ENCODE measurements around the gene SEMA4F. TPM values are rescaled to one million over a fixed set of nuclear protein-coding genes. Genes with fewer than 3 reads are reported as not detected.
"Not testable (repeated sequence)": the region's sequence is repeated elsewhere in the genome, so short reads cannot be mapped to it uniquely, and the experiment has no call there.

Gene SEMA4F, protein sequence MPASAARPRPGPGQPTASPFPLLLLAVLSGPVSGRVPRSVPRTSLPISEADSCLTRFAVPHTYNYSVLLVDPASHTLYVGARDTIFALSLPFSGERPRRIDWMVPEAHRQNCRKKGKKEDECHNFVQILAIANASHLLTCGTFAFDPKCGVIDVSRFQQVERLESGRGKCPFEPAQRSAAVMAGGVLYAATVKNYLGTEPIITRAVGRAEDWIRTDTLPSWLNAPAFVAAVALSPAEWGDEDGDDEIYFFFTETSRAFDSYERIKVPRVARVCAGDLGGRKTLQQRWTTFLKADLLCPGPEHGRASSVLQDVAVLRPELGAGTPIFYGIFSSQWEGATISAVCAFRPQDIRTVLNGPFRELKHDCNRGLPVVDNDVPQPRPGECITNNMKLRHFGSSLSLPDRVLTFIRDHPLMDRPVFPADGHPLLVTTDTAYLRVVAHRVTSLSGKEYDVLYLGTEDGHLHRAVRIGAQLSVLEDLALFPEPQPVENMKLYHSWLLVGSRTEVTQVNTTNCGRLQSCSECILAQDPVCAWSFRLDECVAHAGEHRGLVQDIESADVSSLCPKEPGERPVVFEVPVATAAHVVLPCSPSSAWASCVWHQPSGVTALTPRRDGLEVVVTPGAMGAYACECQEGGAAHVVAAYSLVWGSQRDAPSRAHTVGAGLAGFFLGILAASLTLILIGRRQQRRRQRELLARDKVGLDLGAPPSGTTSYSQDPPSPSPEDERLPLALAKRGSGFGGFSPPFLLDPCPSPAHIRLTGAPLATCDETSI
- 1 to 10 TPM; 3.5 to 3.8 TPM for total RNA-seq
- long read RNA-seq, partial matches to known transcripts, result 1 of 5 reads
- long read RNA-seq, other reads (novel, unspliced or antisense), result 3 of 5 reads

DNA sequence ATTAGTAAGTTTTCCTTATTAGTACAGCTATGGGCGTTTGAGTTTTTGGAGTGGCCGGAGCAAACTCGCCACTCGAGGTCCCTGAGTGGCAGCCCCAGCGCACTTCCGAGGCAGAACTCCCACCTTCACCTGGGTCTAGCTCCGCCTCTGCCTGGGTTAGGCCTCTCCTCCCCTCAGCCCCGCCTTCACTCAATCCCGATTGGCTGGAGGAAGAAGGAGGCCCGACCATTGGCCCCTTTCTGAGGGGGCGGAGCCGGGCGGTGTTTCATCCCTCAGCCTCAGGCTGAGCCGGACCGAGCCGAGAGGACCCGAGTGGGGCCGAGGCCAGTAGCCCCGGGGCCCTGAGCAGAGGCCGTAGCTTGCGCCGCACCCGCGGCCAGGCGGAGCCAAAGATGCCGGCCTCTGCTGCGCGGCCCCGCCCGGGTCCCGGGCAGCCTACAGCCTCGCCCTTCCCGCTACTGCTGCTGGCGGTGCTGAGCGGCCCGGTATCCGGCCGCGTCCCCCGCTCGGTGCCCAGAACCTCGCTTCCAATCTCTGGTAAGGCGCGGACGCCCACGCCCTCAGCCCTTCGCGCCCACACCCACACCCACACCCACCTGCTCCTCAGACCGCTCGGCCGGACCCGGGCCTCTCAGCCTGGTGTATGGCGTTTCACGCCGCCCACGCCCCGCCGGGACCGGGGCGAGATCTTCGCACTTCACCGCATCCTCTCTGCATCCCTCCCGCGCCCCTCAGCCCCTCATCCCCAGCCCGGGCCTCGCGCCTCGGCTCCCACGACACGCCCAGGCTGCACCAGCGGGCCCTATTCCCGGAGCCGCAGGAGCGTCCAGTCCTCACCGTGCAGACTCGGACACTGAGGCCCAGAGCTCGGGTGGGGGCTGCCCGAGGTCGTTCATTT, at the start of gene SEMA4F:
Gene SEMA4F (plus strand): TSS at position 263 of the 898 bp plus-strand sequence. CDS start 130 bp downstream, at position 393.
- ATAC-seq, result peak; percentile 97
- peak; percentile 98 for DNase-seq
- intact Hi-C loops (cut with DNase I, micrococcal nuclease), result no loop called here

DNA sequence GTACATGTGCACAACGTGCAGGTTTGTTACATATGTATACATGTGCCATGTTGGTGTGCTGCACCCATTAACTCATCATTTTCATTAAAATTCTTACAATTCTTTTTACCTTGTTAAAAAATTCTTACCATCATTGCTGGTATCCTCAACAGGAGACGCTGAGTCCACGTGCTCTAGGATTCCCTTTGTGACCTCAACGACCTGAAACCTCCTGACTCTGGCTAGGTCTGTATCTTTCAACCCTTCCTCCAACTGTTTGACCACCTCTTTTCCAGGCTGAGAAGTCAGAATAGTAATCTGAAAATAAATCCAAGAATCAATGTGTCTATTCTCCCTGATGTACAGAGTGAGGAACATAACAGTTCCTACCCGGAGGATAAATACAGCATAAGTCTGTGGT, 47.1 kb upstream of the SEMA4F start:
- DNase-seq (no peak), ATAC-seq (no peak)
- intact Hi-C loops (cut with DNase I, micrococcal nuclease), result no loop called here

DNA sequence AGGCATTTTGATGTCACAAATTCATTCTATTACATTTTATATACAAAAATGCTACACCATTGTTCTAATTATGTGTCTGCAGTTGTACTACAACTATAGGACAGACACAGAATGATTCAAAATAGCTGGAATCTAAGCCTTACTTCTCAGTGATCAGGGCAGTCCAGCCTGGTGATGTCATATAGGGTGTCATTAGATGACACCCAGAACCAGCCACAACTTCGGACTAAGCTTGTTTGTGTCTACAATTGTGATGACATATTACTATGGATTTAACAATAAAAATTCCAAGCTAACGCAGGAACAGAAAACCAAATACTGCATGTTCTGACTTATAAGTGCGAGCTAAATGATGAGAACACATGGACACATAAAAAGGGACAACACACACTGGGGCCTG, 36.9 kb upstream of the SEMA4F start:
- DNase-seq (no peak), ATAC-seq (no peak)
- intact Hi-C loops (cut with DNase I, micrococcal nuclease), result no loop called here

- no peak for ATAC-seq
These were observed 35.5 kb upstream of the SEMA4F start for GRCh38 chr2:74618410-74619083.

GRCh38 chr2:74619651-74620297, 34.3 kb upstream of the SEMA4F start:
- ATAC-seq (no peak), DNase-seq (no peak)
- intact Hi-C loops (cut with DNase I, micrococcal nuclease), result no loop called here

More at GRCh38 chr2:74618410-74619083, 35.5 kb upstream of the SEMA4F start:
- no peak for DNase-seq
- intact Hi-C loops (cut with DNase I, micrococcal nuclease), result no loop called here

GRCh38 chr2:74620671-74621070, 33.4 kb upstream of the SEMA4F start:
- intact Hi-C loops (cut with DNase I, micrococcal nuclease), result no loop called here
- DNase-seq (no peak), ATAC-seq (no peak)

GRCh38 chr2:74625658-74626425, 28.2 kb upstream of the SEMA4F start:
- ATAC-seq, result no peak
- intact Hi-C loops (cut with DNase I, micrococcal nuclease), result no loop called here
- no peak for DNase-seq

GRCh38 chr2:74628538-74629105, 25.4 kb upstream of the SEMA4F start:
- DNase-seq (no peak), ATAC-seq (no peak)
- intact Hi-C loops (cut with DNase I, micrococcal nuclease), result no loop called here

GRCh38 chr2:74630454-74630853, 23.6 kb upstream of the SEMA4F start:
- ATAC-seq; DNase-seq; intact Hi-C loops (cut with DNase I, micrococcal nuclease): not testable (repeated sequence)

- ATAC-seq (no peak), DNase-seq (no peak)
- intact Hi-C loops (cut with DNase I, micrococcal nuclease), result no loop called here
These were observed 21.7 kb upstream of the SEMA4F start for GRCh38 chr2:74632209-74632938.

DNA sequence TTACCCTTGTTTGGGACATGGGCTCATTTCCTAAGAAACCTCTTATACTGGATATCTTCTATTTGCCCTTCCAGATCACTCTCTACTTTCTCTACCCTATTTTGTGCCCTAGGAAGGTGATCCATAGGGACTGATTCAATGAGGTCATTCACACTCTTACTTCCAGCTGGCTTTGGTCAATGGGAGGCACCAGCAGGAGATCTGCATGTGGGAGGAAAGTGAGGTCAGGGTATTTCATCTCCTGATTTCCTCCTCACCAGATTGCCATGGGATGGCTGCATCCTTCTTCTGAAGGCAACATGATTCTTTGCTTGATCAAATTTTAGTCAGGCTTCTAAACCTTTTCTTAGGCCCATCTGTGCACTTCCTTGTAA, 21.1 kb upstream of the SEMA4F start:
- ATAC-seq (no peak), DNase-seq (no peak)
- intact Hi-C loops (cut with DNase I, micrococcal nuclease), result no loop called here

GRCh38 chr2:74639550-74639949, 14.5 kb upstream of the SEMA4F start:
- intact Hi-C loops (cut with DNase I, micrococcal nuclease), result no loop called here
- ATAC-seq (peak; percentile 46), DNase-seq (no peak)

DNA sequence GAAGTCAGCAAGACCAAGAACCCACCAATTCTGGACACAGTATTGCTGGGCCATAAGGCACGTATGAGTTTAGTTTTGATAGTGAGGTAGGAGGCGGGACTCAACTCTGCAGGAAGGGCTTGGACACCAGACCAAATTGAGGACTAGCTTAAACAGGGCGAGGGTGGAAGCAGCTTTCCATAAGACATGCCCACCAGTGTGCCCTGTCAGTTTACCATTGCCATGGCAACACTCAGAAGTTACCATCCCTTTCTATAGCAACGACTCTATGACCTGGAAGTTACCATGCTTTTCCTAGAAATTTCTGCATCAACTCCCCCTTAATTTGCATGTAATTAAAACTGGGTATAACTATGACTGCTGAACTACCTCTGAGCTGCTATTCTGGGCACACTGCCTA, 8.7 kb upstream of the SEMA4F start:
- intact Hi-C loops (cut with DNase I, micrococcal nuclease), result no loop called here
- ATAC-seq (no peak), DNase-seq (no peak)

DNA sequence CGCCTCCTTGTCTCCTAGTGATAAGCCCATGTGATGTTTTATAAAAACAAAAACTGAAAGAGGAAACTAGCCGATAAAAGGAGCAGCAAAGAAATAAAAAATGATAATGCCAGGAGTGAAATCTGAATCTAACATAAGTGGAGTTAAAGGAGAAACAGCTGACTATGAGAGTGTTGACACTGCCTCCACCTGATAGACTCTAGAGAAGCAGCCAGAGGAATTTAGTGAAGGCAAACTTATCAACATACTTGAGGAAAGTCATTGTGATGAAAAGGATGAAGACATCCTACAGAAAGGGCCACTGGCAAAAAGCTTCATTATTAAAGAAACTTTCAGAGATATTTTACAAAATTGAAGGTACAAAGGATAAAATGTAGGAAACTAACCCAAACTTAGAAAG, 7.8 kb upstream of the SEMA4F start:
- no peak for ATAC-seq
- no peak for DNase-seq
- intact Hi-C loops (cut with DNase I, micrococcal nuclease), result no loop called here

DNA sequence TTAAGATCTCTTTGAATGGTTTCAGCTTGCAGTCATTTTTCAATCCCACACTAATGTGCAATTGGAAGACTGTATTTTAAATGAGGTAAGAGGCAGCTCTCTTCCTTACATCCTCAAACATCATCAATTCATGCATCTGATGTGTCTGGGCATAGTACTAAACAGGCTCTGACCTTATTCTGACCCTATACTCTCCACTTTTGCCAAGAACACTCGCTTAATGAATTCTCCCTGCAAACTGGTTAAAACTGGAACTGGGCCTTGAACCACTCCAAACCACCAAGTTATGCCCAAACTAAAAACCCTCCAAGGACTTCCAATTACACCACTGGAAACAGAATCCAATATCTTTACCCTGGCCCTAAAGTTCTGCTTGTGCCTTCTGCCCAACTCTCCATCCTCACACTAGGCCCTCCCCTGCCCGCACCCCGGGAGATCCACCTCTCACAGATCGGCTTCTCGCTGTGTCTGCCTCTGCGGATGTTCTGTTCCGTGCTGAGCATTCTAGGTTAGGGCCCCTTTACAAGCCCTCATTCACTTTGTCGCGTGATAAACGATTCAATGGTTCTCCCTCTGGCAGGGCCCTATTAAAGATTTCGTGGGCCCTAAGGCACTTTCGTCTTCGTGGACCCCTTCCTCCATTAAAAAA, 7.1 kb upstream of the SEMA4F start:
- intact Hi-C loops (cut with DNase I, micrococcal nuclease), result no loop called here
- no peak for ATAC-seq
- DNase-seq, result no peak

GRCh38 chr2:74648009-74648443, 6.0 kb upstream of the SEMA4F start, which contains the start of gene M1AP:
TSS of gene M1AP (minus strand) at chr2:74648330. CDS start at chr2:74640275, 8,055 bp downstream.
- ATAC-seq (peak; percentile 35), DNase-seq (no peak)
- intact Hi-C loops (cut with DNase I, micrococcal nuclease), result no loop called here

Measured in left colon (tissue), 2 donors.